ENCODE measurements around the gene VPS8. TPM values are rescaled to one million over a fixed set of nuclear protein-coding genes. Genes with fewer than 3 reads are reported as not detected.

Gene VPS8
- total RNA-seq, 4 donors from 2014 or later = 46.3 to 76.9 (median 59.3) TPM

GRCh38 chr3:184765730-184766074 is 46.3 kb upstream of the VPS8 start:
- H3K36me3 ChIP-seq = no peaks in the 10 kb centered on the region
- no peaks in the 10 kb centered on the region for H3K9me3 ChIP-seq
- peaks cover 0 to 13% of the 10 kb centered on the region in 2 donors for H3K27me3 ChIP-seq
- H3K4me1 ChIP-seq = peaks cover 0 to 9% (median 0%) of the 10 kb centered on the region in 4 donors
- DNase-seq (ENCODE audit: low spot score in 2 of 2) = no peak
- no peak for TF ChIP-seq POLR2A (IDR thresholded peaks at IDR 0.05)
- TF ChIP-seq EP300 (IDR thresholded peaks at IDR 0.05) = no peak
- H3K27ac ChIP-seq = no peak overlapping the region
- no peak overlapping the region for H3K4me3 ChIP-seq
- 80 to 83% methylated on average over 7 of the region's 7 CpGs for WGBS, 2 donors

GRCh38 chr3:184766555-184767261 is 45.3 kb upstream of the VPS8 start:
- TF ChIP-seq CTCF (IDR thresholded peaks at IDR 0.05) (no peak), POLR2A (IDR thresholded peaks at IDR 0.05) (no peak)
- no peak for DNase-seq (ENCODE audit: low spot score in 2 of 2)
- Histone ChIP-seq H3K27ac (no peak overlapping the region), H3K27me3 (peaks cover 0 to 13% of the 10 kb centered on the region in 2 donors), H3K9me3 (no peaks in the 10 kb centered on the region), H3K4me3 (no peak overlapping the region), H3K36me3 (no peaks in the 10 kb centered on the region), H3K4me1 (peaks cover 0 to 3% (median under 1%) of the 10 kb centered on the region in 4 donors)
- 74 to 82% methylated on average over 4 of the region's 4 CpGs for WGBS, 2 donors

GRCh38 chr3:184767377-184767776 is 44.6 kb upstream of the VPS8 start:
- Histone ChIP-seq H3K27ac (no peak overlapping the region), H3K27me3 (peaks cover 0 to 13% of the 10 kb centered on the region in 2 donors), H3K4me1 (peaks cover 0 to 3% (median 0%) of the 10 kb centered on the region in 4 donors), H3K9me3 (no peaks in the 10 kb centered on the region), H3K36me3 (no peaks in the 10 kb centered on the region), H3K4me3 (no peak overlapping the region)
- 75 to 82% methylated on average over 6 to 12 of the region's 12 CpGs for WGBS, 2 donors
- no peak for DNase-seq (ENCODE audit: low spot score in 2 of 2)
- TF ChIP-seq POLR2A (IDR thresholded peaks at IDR 0.05) (no peak), EP300 (IDR thresholded peaks at IDR 0.05) (no peak), CTCF (IDR thresholded peaks at IDR 0.05) (no peak)

- Histone ChIP-seq H3K27me3 (peaks cover 0 to 13% of the 10 kb centered on the region in 2 donors), H3K4me1 (peaks cover 0 to 3% (median 0%) of the 10 kb centered on the region in 4 donors), H3K9me3 (no peaks in the 10 kb centered on the region), H3K4me3 (no peak overlapping the region), H3K36me3 (no peaks in the 10 kb centered on the region), H3K27ac (no peak overlapping the region)
- TF ChIP-seq CTCF (IDR thresholded peaks at IDR 0.05) = no peak
- no peak for TF ChIP-seq POLR2A (IDR thresholded peaks at IDR 0.05)
- no peak for TF ChIP-seq EP300 (IDR thresholded peaks at IDR 0.05)
- WGBS, 2 donors = 89 to 91% methylated on average over 26 of the region's 26 CpGs
- DNase-seq (ENCODE audit: low spot score in 2 of 2) = no peak
These were observed 42.4 kb upstream of the VPS8 start for GRCh38 chr3:184769382-184770170.

- Histone ChIP-seq H3K9me3 (no peaks in the 10 kb centered on the region), H3K4me3 (no peak overlapping the region), H3K4me1 (peaks cover 0 to 3% (median 0%) of the 10 kb centered on the region in 4 donors), H3K27me3 (peaks cover 0 to 13% of the 10 kb centered on the region in 2 donors), H3K27ac (no peak overlapping the region), H3K36me3 (no peaks in the 10 kb centered on the region)
- TF ChIP-seq POLR2A (IDR thresholded peaks at IDR 0.05) = no peak
- TF ChIP-seq EP300 (IDR thresholded peaks at IDR 0.05) = no peak
- no peak for TF ChIP-seq CTCF (IDR thresholded peaks at IDR 0.05)
- no peak for DNase-seq (ENCODE audit: low spot score in 2 of 2)
- WGBS, 2 donors = 67 to 88% methylated on average over 3 to 12 of the region's 12 CpGs
These were observed 41.4 kb upstream of the VPS8 start for GRCh38 chr3:184770541-184770940.
